HG03060 (cell line): ENCODE data around the gene SZT2.

ENCODE experiments used
- ATAC-seq: cut with Tn5 transposase; IDR thresholded peaks from one replicate; pipeline ENCODE4 v1.9.1; 2021; ENCODE audit warnings: low read depth, moderate number of reproducible peaks; ENCODE audit not compliant: unreplicated experiment

SZT2 gene

GRCh38 chr1:43439781-43440180 lies 50.1 kb downstream of the SZT2 start:
- no peak for ATAC-seq

DNA sequence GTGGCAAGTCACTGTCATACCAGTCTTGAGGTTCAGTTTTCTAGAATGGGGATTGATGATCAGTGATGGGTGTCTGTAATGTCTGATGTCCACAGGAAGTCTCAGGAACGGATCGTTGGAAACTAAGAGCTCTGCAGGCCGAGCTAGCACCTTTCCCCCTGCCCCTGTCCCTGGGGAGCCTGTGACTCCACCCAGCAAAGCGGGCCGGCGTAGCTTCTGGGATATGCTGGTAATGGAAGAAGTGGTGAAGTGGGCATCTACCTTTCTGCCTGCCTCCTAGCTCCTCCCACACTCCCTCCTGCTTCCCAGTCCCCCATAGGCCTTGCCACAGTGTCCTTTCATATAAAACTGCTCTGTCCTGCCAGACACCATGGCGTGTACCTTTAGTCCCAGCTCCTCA lies 50.7 kb downstream of the SZT2 start:
- ATAC-seq = no peak

DNA sequence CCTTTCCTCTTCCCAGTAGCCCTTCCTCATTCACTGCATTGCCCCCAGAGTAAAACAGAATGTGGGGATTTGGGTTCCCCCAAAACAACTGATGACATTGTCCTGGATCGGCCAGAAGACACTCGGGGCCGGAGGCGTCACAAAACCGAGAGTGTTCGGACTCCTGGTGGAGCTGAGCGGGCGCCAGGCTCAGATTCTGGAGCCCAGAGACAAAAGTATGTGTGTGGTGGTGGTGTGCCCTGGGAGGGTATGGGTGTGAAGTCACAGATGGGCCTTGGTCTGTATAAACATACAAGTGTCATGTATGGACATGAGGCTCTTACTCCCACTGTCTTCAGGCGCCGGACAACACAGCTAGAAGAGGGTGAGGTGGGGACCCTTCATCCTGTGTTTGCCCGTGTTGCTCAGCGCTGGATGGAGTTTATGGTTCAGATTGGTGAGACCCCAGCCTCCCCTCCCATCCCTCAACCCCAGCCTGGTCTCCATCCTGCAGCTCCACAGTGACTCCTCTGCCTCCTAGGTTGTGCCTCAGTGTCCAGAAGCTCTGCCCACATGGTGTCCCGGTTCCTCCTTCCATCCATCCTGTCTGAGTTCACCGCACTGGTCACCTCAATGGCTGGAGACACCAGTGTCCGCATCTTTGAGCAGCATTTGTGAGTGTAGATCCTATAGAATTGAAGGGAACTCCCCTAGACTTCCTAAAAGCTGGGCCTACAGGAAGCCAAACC lies 51.6 kb downstream of the SZT2 start:
- no peak for ATAC-seq

DNA sequence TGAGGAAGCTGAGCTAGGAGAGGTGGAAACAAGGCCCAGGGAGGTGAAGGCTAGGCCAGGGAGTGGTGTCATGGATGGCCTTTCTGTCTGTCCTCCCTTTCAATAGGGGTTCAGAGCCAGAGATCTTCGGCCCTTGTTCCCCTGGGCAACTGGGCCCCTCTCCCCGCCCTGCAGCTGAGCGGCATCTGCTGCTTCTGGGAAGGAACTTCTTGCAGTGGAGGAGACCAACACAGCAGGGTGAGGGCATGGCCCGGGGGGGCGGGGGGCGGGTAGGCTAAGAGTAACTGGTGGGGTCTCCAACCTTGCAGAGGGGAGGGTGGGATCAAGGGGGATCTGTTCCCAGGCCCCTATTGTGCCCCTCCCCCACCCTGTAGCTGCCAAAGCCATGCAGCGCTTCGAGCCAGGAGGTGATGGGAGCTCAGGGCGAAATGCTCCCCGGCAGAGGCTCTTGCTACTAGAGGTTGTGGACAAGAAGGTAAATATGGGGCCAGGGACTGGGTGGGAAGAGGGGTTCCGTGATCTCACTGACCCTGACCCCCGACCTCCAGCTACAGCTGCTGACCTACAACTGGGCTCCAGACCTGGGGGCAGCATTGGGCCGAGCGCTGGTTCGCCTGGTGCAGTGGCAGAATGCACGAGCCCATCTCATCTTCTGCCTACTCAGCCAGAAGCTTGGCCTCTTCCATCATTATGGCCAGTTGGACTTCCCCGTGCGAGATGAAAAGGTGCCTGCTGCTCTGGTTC lies 52.4 kb downstream of the SZT2 start:
- ATAC-seq = no peak

DNA sequence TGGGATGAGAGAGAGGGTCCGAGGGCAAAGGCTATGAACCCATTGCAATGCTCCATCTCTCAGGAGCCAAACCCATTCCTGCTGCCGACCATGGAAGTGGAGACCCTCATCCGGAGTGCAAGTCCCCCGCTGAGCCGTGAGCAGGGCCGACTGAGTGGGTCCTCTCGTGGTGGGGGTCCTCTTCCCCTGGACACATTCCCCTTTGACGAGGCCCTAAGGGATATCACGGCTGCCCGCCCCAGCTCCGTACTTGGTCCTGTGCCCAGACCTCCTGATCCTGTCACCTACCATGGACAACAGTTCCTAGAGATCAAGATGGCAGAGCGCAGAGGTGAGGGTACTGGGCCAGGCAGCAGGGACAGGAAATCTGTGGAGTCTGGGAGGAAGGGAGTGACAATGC lies 53.1 kb downstream of the SZT2 start:
- no peak for ATAC-seq

GRCh38 chr1:43443197-43443946 lies 53.7 kb downstream of the SZT2 start:
- no peak for ATAC-seq

GRCh38 chr1:43444151-43444828 lies 54.6 kb downstream of the SZT2 start:
- no peak for ATAC-seq

GRCh38 chr1:43444836-43445235 lies 55.1 kb downstream of the SZT2 start:
- ATAC-seq = no peak

- no peak for ATAC-seq
These were observed 56.1 kb downstream of the SZT2 start for GRCh38 chr1:43445606-43446387.

DNA sequence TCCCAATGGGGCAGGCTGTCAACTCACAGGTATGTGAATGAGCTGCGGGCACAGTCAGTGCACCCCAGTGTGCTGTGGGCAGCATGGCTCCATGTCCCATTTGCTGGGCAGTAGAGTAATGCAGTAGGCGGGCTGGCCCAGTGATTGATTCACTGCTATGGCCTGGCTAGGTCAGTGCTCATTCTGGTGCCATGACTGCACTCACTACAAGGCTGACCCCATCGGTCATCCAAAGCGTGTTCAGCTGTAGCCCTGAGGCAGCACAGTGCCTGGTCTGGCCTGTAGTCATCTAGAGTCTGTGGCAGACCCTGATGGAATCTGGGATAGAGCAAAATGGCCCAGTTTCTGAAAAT lies 56.7 kb downstream of the SZT2 start:
- no peak for ATAC-seq

DNA sequence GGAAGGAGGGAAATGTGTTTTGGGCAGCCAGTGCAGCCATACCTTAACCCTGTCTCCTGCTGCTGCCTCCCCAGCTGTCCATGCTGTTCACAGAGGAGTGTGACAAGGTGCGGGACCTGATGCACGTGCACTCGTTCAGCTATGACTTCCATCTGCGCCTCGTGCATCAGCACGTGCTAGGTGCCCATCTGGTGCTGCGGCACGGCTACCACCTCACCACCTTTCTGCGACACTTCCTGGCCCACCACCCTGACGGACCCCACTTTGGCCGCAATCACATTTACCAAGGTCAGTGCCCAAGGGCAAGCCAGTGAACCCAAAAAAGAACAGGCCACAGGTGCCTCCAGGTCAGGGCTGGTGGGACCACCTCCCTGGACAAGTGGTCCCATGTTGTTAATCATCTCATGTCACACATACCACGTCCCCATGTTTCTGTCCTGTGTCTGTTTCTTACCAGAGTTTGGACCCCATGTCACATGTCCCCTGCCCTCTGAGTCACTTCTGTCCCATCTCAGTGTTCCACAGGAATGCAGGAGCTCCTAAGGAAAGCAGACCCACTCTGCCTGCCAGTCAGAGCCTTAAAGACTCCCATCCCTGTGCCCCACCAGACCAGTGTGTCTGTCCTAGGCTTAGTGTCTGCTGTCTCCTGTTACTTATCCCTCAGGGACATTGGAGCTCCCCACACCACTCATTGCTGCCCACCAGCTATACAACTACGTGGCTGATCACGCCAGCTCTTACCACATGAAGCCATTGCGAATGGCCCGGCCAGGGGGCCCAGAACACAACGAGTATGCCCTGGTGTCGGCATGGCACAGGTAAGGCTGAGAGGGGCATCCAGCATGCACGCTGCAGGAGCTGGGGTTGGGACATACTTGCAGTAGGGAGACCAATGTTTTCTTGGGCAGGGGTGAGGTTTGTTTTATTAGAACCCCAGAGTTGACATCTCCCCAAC lies 57.5 kb downstream of the SZT2 start:
- ATAC-seq = no peak

DNA sequence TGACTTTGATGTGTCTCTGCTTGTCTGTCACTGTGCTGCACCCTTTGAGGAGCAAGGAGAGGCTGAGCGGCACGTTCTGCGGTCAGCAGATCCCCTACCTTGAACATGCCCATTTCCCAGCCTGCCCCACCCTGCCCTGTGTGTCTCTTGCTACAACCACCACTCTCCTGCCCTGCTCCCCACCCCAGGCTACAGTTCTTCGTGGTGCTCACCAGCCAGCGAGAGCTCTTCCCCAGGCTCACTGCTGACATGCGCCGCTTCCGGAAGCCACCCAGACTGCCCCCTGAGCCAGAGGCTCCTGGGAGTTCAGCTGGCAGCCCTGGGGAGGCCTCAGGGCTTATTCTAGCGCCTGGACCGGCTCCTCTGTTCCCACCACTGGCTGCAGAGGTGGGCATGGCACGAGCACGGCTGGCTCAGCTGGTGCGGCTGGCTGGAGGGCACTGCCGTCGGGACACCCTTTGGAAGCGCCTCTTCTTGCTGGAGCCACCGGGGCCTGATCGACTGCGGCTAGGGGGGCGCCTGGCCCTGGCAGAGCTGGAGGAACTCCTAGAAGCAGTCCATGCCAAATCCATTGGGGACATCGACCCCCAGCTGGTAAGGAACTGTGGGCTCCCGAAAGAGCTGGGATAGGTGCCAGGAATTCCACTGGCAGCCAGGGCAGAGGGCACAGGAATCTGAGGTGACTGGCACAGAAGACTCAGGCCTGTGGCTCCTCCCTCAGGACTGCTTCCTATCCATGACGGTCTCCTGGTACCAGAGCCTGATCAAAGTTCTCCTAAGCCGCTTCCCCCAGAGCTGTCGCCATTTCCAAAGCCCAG lies 58.4 kb downstream of the SZT2 start:
- ATAC-seq = no peak

GRCh38 chr1:43448955-43449707 lies 59.4 kb downstream of the SZT2 start:
- ATAC-seq = no peak

DNA sequence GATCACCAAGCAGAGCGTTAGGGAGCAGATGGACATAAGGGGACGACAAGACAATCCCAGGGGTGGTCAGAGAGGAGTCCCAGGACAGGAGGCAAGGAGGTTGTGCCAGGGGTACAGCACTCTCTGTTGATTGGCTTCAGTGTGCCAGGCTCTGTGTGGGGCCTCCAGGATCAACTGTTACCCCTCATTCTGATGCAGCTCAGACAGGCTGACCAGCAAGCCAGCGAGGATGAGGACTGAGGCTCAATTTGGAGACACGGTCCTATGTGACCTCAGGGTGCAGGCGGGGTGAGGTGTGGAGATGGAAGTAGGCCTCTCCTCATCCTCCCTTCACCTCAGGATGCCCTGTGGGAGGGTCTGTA lies 60.0 kb downstream of the SZT2 start:
- ATAC-seq = no peak

- no peak for ATAC-seq
These were observed 60.7 kb downstream of the SZT2 start for GRCh38 chr1:43450251-43450941.

DNA sequence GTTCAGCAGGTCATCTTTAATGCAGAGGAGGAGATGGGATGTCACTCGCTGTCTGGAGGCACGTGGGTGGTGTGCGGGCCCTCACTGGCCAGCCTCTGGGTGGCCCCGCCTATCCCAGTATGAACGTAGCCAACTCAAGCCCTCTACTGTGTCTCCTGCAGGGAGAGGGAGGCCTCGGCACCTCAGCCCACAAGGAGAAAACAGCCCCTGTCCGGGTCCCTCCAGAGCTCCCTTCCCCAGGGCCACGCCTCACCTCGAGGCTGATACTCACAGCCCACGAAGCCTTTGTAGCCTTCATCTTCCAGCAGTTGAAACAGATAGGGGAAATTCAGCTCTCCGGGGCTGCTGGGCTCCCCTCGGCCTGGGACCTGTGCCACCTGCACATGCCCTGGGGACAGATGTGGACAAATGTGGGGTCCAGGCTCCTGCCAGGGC lies 61.5 kb downstream of the SZT2 start:
- ATAC-seq = no peak
